ENCODE data around the gene MTERF1.

DNA sequence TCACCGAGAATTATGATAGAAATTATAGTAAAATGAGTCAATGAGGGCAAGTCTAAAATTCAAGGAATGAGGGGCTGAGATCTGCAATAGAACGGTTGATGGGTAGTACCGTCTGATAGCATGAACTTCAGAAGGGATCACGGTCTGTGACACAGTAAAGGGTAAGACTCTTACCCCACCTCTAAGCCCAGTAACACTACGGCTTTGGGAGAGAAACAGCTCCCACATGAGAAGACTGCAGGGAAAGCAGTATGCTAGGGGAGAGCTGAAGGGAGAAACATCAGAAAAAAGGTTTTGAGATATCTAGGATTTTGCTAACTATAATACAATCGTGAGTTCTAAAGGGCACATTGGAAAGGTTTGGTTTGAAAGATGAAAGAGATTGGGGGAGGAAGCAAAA, 47.4 kb upstream of the MTERF1 start:
- TF ChIP-seq, protein P1, sequence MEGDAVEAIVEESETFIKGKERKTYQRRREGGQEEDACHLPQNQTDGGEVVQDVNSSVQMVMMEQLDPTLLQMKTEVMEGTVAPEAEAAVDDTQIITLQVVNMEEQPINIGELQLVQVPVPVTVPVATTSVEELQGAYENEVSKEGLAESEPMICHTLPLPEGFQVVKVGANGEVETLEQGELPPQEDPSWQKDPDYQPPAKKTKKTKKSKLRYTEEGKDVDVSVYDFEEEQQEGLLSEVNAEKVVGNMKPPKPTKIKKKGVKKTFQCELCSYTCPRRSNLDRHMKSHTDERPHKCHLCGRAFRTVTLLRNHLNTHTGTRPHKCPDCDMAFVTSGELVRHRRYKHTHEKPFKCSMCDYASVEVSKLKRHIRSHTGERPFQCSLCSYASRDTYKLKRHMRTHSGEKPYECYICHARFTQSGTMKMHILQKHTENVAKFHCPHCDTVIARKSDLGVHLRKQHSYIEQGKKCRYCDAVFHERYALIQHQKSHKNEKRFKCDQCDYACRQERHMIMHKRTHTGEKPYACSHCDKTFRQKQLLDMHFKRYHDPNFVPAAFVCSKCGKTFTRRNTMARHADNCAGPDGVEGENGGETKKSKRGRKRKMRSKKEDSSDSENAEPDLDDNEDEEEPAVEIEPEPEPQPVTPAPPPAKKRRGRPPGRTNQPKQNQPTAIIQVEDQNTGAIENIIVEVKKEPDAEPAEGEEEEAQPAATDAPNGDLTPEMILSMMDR (IDR thresholded peaks at IDR 0.05), result no peak
- TF ChIP-seq, protein P2, sequence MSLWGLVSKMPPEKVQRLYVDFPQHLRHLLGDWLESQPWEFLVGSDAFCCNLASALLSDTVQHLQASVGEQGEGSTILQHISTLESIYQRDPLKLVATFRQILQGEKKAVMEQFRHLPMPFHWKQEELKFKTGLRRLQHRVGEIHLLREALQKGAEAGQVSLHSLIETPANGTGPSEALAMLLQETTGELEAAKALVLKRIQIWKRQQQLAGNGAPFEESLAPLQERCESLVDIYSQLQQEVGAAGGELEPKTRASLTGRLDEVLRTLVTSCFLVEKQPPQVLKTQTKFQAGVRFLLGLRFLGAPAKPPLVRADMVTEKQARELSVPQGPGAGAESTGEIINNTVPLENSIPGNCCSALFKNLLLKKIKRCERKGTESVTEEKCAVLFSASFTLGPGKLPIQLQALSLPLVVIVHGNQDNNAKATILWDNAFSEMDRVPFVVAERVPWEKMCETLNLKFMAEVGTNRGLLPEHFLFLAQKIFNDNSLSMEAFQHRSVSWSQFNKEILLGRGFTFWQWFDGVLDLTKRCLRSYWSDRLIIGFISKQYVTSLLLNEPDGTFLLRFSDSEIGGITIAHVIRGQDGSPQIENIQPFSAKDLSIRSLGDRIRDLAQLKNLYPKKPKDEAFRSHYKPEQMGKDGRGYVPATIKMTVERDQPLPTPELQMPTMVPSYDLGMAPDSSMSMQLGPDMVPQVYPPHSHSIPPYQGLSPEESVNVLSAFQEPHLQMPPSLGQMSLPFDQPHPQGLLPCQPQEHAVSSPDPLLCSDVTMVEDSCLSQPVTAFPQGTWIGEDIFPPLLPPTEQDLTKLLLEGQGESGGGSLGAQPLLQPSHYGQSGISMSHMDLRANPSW (CRISPR knock-in tag; conservative IDR thresholded peaks at IDR 0.05; ENCODE audit: low read depth), result no peak
- TF ChIP-seq FOXJ3 (CRISPR knock-in tag; IDR thresholded peaks at IDR 0.05; ENCODE audit: borderline replicate concordance) (no peak), NR3C1 (CRISPR knock-in tag; conservative IDR thresholded peaks at IDR 0.05; ENCODE audit: low read depth) (no peak), TP53 (CRISPR knock-in tag; IDR thresholded peaks at IDR 0.05) (no peak), ZNF396 (CRISPR knock-in tag; IDR thresholded peaks at IDR 0.05; ENCODE audit: borderline replicate concordance) (no peak), ETV6 (CRISPR knock-in tag; IDR thresholded peaks at IDR 0.05) (no peak), NFYB (CRISPR knock-in tag; conservative IDR thresholded peaks at IDR 0.05; ENCODE audit: low read depth) (no peak), ZNF138 (CRISPR knock-in tag; conservative IDR thresholded peaks at IDR 0.05) (no peak), ZNF423 (CRISPR knock-in tag; IDR thresholded peaks at IDR 0.05) (no peak)
- TF ChIP-seq, protein P3, sequence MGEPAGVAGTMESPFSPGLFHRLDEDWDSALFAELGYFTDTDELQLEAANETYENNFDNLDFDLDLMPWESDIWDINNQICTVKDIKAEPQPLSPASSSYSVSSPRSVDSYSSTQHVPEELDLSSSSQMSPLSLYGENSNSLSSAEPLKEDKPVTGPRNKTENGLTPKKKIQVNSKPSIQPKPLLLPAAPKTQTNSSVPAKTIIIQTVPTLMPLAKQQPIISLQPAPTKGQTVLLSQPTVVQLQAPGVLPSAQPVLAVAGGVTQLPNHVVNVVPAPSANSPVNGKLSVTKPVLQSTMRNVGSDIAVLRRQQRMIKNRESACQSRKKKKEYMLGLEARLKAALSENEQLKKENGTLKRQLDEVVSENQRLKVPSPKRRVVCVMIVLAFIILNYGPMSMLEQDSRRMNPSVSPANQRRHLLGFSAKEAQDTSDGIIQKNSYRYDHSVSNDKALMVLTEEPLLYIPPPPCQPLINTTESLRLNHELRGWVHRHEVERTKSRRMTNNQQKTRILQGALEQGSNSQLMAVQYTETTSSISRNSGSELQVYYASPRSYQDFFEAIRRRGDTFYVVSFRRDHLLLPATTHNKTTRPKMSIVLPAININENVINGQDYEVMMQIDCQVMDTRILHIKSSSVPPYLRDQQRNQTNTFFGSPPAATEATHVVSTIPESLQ (CRISPR knock-in tag; IDR thresholded peaks at IDR 0.05), result no peak
- TF ChIP-seq, protein P4, sequence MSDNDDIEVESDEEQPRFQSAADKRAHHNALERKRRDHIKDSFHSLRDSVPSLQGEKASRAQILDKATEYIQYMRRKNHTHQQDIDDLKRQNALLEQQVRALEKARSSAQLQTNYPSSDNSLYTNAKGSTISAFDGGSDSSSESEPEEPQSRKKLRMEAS (CRISPR knock-in tag; IDR thresholded peaks at IDR 0.05), result no peak

Data from WTC11 (cell line).